Skeletal muscle tissue (tissue), 4 donors: ENCODE data around the gene ART5. TPM values are rescaled to one million over a fixed set of nuclear protein-coding genes. Genes with fewer than 3 reads are reported as not detected.

Experiments
- H3K27ac ChIP-seq: one replicate; pipeline ENCODE4 v1.7.0; 2013; ENCODE audit warnings: mild to moderate bottlenecking, low read depth, low read length, inconsistent platforms
- H3K27me3 ChIP-seq, 3 donors: one replicate each; pipeline ENCODE4 v1.7.0; 2013; ENCODE audit warnings: low read length in 3 of 3; ENCODE audit not compliant: control insufficient read depth in 3 of 3, insufficient read depth in 3 of 3
- H3K36me3 ChIP-seq, 3 donors: one replicate each; pipeline ENCODE4 v1.7.0; 2013; ENCODE audit warnings: low read length in 3 of 3; ENCODE audit not compliant: control insufficient read depth in 3 of 3, insufficient read depth in 3 of 3
- H3K4me1 ChIP-seq, 3 donors: one replicate each; pipeline ENCODE4 v1.7.0; 2013; ENCODE audit warnings: low read length in 3 of 3, mild to moderate bottlenecking in 3 of 3; ENCODE audit not compliant: control insufficient read depth in 3 of 3, insufficient read depth in 3 of 3
- H3K4me3 ChIP-seq, 3 donors: one replicate each; pipeline ENCODE4 v1.7.0; 2013; ENCODE audit warnings: low read length in 3 of 3
- H3K9ac ChIP-seq, 3 donors: one replicate each; pipeline ENCODE4 v1.7.0; 2013; ENCODE audit warnings: low read length in 3 of 3, mild to moderate bottlenecking in 3 of 3, moderate library complexity in 2 of 3, low read depth in 1 of 3
- H3K9me3 ChIP-seq, 3 donors: one replicate each; pipeline ENCODE4 v1.7.0; 2013; ENCODE audit warnings: low read length in 3 of 3; ENCODE audit not compliant: control insufficient read depth in 3 of 3
- total RNA-seq: library from RNA; depleted of rRNA; stranded (reverse); fragments of >200 nt; gene quantifications from one replicate; pipeline ENCODE4 v1.2.3, GENCODE V29; 2014
- donor health status: Osteomylitis.

Gene ART5
- total RNA-seq, 1 donor from 2014 or later = 0.52 TPM

DNA sequence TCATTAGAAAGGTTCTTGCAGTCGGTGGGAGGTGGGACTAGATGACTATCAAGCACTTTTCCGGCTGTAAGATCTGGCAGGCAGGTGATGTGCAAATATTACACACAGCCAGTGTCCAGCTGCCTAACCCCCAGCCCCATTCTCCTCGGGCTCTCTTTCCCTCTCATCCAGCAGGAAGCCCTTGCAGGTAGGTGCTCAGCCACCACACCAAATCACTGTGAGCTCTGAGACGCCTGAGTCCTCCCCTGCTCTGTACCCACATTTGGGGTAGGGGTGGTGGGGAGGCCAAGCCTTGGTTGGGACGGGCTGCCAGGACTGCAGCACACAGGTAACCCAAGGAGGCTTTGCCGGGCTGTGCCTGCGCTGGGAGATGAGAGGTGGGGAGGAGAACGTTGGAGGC lies 601 bp downstream of the ART5 start:
- H3K4me3 ChIP-seq = peak overlapping the region in 1 of 3 donors; percentile 59
- H3K9me3 ChIP-seq = no peaks in the 10 kb centered on the region
- H3K4me1 ChIP-seq = peaks cover 20 to 27% (median 21%) of the 10 kb centered on the region in 3 donors
- H3K36me3 ChIP-seq = no peaks in the 10 kb centered on the region
- H3K27ac ChIP-seq = peak overlapping the region; percentile 99
- peak overlapping the region in 2 of 3 donors; percentile 59 to 97 for H3K9ac ChIP-seq
- H3K27me3 ChIP-seq = no peaks in the 10 kb centered on the region

DNA sequence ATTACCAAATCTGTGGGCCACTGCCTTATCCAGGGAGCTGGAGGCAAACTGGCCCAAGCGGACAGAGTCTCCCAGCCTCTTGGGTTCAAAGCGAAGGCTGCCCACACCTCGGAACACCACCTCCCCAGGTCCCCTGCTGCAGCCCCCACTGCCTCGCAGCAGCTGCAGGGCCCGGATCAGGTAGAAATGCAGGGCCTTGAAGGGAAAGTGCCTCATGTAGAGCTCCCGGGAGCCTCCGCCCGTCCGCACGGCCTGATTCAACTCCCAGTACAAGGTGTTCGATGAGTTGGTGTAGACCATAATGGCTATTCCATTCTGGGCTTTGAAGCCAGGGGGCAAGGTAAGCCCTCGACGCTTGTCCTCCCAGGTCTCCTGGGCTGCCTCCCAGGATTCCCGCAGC lies 2.0 kb downstream of the ART5 start:
- Histone ChIP-seq H3K9me3 (no peaks in the 10 kb centered on the region), H3K4me3 (no peak overlapping the region), H3K9ac (no peak overlapping the region), H3K27ac (no peak overlapping the region), H3K36me3 (no peaks in the 10 kb centered on the region), H3K4me1 (peaks cover 14 to 20% (median 19%) of the 10 kb centered on the region in 3 donors), H3K27me3 (no peaks in the 10 kb centered on the region)

DNA sequence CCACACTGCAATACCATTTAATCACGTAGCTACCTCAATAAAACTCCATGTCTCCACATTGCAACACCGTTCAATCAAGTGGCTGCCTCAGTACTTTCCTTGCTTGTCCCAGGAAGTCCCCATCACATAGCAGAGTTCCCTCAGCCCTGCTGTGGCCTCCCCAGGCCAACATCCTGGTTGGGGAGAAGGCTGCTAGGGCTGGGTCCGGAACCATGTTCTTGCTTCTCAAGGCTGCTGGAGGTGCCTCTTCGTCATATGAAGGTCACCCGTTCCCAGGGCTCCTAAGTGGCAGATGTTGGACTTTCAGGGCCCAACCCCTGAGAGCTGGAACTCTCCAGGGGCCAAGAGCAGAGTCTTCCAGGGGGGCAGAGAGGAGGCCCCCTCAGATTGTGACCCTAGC lies 3.3 kb downstream of the ART5 start:
- Histone ChIP-seq H3K4me1 (peaks cover 2 to 11% (median 11%) of the 10 kb centered on the region in 3 donors), H3K27ac (no peak overlapping the region), H3K9me3 (no peaks in the 10 kb centered on the region), H3K36me3 (no peaks in the 10 kb centered on the region), H3K4me3 (no peak overlapping the region), H3K9ac (no peak overlapping the region), H3K27me3 (no peaks in the 10 kb centered on the region)

DNA sequence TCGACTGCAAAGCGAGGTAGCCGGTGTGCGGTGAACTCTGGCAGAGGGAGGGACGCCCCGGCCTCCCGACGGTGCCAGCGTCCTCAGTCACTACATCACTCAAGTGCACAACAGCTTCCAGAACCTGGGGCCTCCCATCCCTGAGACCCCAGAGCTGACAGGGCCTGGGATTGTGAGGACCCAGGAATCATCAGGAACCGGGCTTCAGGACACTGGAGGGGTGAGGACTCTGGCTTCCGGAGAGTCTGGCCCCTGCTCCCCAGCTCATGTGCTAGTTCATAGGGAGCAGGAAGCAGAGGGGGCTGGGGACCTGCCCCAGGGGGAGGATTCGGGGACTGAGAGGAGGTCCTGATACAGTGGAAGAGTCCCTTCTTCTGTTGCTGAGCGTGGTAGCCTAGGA lies 4.6 kb downstream of the ART5 start:
- Histone ChIP-seq H3K27me3 (no peaks in the 10 kb centered on the region), H3K4me1 (no peaks in the 10 kb centered on the region), H3K27ac (no peak overlapping the region), H3K9me3 (no peaks in the 10 kb centered on the region), H3K4me3 (no peak overlapping the region), H3K36me3 (no peaks in the 10 kb centered on the region), H3K9ac (no peak overlapping the region)

DNA sequence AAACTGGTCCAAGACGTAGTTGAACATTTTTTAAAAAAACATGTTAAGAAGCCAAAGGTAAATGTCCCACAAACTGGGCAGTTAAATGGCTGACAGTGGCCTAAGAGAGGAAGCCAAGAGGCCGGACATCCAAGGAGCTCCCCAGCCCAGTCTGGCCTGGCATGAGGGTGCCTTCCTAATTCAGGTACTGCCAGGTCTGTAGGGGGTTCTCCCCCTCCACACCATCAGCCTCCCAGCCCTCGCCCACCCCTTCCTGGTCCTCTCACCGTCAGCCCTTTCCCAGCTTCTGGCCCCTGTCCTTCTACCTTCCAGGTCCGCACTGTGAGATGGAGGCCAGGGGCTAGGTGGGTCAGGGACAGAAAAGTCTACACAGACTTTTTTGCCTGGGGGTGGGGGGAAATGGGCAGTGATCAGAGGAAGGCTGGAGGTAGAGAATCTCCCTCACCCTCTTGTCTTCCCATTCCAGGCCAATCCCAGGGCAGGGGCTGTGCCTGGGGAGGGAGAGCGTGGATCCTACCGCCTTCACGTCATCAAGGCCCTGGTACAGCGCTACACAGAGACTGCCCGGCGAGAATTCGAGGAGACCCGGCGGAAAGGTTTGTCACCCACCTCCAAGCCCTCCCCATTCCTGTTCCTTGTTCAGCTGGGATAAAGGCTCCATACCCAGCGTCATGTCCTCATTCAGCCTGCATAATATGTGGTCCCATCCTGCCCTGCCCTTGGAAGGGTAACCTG lies 6.0 kb downstream of the ART5 start:
- Histone ChIP-seq H3K4me3 (no peak overlapping the region), H3K36me3 (no peaks in the 10 kb centered on the region), H3K27ac (no peak overlapping the region), H3K9me3 (no peaks in the 10 kb centered on the region), H3K27me3 (no peaks in the 10 kb centered on the region), H3K4me1 (no peaks in the 10 kb centered on the region), H3K9ac (no peak overlapping the region)

DNA sequence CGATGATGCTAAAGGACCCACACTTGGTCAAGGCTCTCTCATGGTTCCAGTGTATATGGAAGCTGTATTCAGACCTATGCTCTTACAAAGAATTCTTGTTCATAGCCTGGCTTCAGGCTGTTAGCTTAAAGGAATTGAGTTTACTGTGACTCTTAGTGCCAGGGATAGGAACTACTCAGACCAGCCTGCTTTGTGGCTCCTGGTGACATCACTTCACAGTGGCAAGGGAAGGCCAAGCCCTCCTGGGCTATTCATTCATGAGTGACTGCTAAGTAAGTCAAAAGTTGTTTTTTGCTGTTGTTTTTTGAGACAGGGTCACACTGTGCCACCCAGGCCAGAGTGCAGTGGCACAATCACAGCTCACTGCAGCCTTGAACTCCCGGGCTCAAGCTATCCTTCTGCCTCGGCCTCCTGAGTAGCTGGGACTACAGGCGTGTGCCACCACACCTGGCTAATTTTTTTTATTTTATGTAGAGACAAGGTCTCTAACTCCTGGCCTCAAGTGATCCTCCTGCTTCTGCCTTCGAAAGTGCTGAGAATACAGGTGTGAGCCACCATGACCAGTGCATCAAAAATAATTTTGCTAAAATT lies 9.6 kb downstream of the ART5 start:
- H3K27me3 ChIP-seq = no peaks in the 10 kb centered on the region
- no peak overlapping the region for H3K4me3 ChIP-seq
- no peak overlapping the region for H3K9ac ChIP-seq
- H3K4me1 ChIP-seq = no peaks in the 10 kb centered on the region
- no peaks in the 10 kb centered on the region for H3K36me3 ChIP-seq
- H3K9me3 ChIP-seq = no peaks in the 10 kb centered on the region
- H3K27ac ChIP-seq = no peak overlapping the region

DNA sequence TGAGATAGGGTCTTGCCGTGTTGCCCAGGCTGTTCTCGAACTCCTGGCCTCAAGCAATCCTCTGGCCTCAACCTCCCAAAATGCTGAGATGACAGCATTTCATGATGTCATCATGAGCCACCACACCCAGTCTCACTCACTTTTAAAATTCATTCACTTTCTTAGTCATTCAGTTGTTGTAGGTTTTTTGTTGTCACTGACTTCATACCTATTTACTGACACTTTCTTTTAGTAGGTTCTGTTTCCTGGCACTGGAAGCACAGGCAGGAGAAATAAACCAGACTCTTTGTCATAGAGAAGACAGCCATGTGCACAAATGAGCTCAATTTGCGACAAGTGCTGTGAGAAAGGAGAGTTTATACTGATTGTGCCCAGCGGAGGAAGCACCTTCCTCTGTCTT lies 10.5 kb downstream of the ART5 start:
- no peaks in the 10 kb centered on the region for H3K36me3 ChIP-seq
- H3K27ac ChIP-seq = no peak overlapping the region
- no peaks in the 10 kb centered on the region for H3K27me3 ChIP-seq
- H3K4me3 ChIP-seq = no peak overlapping the region
- no peaks in the 10 kb centered on the region for H3K9me3 ChIP-seq
- H3K4me1 ChIP-seq = no peaks in the 10 kb centered on the region
- H3K9ac ChIP-seq = no peak overlapping the region

DNA sequence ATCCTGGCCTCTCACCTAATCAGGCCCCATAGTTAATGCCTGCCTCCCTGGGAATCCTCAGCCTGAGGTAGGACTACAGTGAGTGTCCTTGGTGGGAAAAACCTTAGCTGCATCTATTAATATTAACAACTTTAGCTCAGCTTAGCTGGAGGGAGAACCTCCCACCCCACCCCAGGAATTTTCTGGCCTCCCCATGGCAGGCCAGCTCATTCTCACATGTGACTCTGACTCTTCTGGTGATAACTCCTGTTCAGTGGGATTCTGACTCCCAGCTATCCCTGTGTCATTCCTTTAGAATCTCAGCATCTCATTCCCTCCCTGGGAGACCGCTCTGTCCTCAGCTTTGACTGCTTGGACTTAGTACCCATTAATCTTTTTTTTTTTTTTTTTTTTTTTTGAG lies 14.5 kb downstream of the ART5 start:
- H3K4me3 ChIP-seq = no peak overlapping the region

DNA sequence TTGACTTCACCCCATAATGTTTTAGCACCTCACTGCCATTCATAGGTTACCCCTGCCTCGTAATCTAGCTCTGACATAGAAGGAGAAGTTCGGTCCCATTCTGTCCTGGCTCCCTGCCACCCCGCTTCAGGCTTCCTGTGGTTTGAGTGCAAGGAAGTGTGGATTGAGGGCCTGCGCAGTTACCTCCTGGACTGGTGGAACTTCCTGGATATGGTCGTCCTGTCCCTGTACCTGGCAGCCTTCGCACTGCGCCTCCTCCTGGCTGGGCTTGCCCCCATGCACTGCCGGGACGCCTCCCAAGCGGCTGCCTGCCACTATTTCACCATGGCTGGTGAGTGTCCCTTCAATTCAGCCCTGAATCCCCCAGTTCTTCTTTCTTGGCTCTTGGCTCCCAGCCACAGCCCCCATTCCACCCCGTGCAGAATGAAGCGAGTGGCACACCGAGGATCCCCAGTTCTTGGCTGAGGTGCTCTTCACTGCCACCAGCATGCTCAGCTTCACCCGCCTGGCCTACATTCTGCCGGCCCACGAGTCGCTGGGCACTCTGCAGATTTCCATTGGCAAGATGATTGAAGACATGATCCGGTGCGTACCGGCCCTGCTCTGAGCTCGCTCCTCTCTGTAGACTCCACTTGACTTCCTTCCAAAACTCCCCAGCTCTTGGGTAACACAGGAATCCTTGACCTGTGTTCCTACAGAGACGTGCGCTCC lies 15.4 kb downstream of the ART5 start:
- H3K27ac ChIP-seq = no peak overlapping the region
- H3K27me3 ChIP-seq = no peaks in the 10 kb centered on the region
- H3K9ac ChIP-seq = no peak overlapping the region
- no peaks in the 10 kb centered on the region for H3K36me3 ChIP-seq
- H3K4me1 ChIP-seq = no peaks in the 10 kb centered on the region
- H3K4me3 ChIP-seq = no peak overlapping the region
- no peaks in the 10 kb centered on the region for H3K9me3 ChIP-seq

More for the DNA sequence above, 14.5 kb downstream of the ART5 start:
- H3K27me3 ChIP-seq = no peaks in the 10 kb centered on the region
- H3K4me1 ChIP-seq = no peaks in the 10 kb centered on the region
- no peaks in the 10 kb centered on the region for H3K9me3 ChIP-seq
- no peaks in the 10 kb centered on the region for H3K36me3 ChIP-seq
- no peak overlapping the region for H3K27ac ChIP-seq
- H3K9ac ChIP-seq = no peak overlapping the region

DNA sequence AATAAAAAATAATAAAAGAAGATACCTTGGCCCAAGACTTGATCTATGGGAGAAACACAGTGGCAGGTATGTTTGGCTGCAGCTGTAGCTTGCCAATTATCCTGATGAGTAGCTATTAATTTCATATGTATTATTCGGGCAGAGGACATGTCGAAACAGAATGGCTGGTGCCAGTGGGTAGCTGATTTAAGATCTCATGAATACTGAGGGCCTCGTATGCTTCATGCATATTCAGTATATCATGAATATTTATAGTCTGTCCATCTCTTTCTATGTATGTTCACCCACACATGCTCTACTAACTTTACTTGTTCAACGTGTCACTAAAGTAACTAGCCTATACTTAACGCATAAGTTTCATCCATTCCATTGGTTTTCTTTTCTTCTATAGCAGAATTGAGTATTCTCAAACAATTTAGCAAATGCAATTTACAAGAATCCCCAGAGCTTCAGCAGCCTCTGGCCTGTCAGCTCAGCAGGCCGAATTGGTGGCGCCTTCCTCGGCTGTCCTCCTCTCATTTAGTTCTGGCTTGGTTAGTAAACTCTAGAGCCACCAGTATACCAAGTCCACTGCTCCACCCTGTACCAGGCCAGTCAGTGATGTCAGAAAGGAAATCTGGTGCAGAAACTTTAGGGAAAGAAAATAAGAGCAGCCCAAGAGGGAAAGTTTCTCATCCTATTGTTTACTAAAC lies 17.9 kb downstream of the ART5 start:
- no peaks in the 10 kb centered on the region for H3K36me3 ChIP-seq
- H3K9ac ChIP-seq = no peak overlapping the region
- no peak overlapping the region for H3K27ac ChIP-seq
- H3K4me3 ChIP-seq = no peak overlapping the region
- no peaks in the 10 kb centered on the region for H3K9me3 ChIP-seq
- no peaks in the 10 kb centered on the region for H3K27me3 ChIP-seq
- H3K4me1 ChIP-seq = no peaks in the 10 kb centered on the region
